DMS 273 treated with DMSO at 0.1 percent for 48 hours (cell line): Measurements from ENCODE around the gene BMP7.

Experiments
- DNase-seq: peaks from one replicate; lab custom pipeline; 2025; lab: John Stamatoyannopoulos, UW

Gene BMP7

DNA sequence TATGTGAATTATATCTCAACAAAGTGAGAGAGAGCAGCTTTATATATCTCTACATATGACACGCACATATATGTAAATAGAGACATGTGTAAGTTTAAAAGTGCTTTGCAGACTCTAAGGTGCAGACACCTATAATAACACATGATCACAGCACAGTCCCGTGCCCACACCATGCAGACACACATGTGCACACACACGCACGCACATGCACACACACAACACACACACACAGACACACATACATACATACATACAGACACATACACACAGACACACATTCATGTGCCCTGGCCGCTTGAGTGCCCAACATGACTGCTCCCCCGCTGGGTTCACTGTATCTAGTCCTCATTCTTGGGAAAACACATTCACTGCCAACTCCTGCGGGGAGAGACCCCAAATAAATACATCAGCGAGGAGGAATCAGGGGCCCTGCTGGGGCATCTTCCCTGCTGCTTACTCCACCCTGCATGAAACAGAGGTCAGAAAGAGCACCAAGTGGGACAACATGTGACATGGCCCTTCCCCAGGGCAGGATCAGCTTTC is 121.3 kb downstream of the BMP7 start:
- no peak for DNase-seq

DNA sequence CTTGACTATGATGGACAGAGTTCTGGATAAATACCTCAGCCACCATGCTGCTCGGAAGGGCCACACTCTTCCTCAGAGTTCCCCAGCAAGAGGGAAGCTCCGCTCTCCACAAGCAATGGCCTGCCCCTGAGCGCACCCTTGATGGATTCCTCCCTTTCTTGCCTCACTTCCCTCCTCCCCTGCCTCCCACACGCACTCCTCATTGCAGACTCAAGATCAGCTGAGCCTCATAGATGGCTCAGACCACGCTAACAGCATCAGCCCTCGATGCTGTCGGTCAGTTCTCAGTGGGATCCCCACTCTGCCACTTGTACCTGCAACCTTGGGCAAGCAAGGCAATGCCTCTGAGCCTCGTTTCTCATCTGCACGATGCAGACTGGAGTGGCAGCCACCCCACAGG is 123.3 kb downstream of the BMP7 start:
- no peak for DNase-seq

DNA sequence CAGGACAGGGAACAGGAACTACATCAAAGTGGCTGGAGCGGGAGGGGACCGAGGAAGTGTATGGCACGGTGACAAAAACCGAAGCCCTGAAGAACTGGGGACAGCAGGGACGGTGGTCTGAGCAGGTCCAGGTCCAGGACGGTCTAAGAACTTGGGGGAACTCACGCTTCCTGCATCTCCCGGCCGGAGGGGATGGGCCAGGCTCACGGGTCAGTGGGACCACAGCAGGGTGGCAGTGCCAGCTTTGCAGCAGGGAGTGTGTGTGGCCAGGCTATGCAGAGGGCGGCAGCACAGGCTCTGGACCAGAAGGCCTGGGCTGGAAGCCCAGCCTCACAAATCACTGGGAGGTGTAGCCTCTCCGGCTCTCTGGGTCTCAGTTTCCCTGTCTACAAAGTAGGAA is 123.8 kb downstream of the BMP7 start:
- no peak for DNase-seq

DNA sequence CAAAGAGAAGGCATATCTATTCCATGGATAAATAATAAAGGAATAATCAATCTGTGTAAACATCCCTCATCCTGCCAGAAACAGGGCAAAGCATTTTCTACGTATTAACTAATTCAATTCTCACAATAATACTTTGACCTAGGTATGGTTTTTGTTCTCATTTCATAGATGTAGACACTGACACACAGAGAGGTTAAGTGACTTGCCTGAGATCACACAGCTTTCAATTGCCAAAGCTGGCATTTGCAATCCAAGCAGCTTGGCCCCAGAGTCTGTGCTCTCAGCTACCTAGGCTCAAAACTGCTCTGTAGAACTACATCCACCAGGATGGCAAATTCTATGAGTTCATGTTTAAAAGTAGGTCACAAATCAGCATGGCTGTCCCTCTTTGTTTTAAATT is 124.9 kb downstream of the BMP7 start:
- DNase-seq = no peak

DNA sequence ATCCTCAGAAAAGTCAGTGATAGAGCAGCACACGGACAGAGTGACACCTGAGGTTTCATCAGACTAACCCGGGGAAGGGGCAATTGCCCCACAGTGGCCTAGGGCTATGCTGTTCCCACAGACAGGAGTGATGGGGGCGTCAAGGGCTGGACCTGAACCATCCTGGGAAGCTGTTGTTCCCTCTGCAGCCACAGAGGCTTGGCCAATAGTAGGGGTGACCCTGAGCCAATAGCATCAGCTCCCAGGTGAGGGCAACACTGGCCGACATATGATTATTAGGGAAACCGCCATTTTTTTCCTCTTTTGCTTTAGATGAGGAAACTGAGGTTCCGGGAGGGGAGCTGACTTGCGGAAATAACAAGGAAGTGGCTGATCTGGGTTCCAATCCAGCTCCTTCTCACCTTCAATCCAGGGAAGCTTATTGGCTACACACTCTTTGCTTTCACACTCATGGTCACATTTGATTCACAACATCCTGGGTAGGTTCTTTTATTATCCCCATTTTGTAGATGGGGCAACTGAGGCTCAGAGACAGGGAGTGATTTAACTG is 126.0 kb downstream of the BMP7 start:
- no peak for DNase-seq

DNA sequence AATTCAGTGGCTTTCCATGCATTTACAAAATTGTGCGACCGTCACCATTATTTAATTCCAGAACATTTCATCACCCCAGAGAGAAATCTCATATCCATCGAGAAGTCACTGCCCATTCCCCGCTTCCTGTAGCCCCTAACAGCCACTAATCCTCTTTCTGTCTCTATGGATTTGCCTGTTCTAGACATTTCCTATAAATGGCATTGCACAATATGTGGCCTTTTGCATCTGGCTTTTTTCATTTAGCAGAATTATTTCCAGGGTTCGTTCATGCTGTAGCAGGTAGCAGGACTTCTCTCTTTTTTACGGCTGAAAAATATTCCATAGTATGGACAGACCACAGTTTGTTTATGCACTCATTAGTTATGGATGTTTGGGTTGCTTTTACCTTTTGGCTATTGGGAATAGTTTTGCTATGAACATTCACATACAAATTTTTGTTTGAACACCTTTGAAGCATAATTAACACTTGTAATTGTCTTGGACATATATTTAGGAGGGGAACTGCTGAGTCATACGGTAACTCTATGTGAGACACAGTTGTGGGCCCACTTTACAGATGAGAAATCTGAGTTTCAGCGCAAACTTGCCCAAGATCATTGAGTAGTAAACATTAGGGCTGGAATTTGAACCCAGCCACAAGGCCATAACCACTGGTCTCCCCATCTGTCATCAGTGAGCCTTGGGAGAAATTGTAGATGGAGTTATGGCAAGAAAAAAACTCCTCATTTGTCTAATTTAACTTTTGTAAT is 126.9 kb downstream of the BMP7 start:
- DNase-seq = no peak

DNA sequence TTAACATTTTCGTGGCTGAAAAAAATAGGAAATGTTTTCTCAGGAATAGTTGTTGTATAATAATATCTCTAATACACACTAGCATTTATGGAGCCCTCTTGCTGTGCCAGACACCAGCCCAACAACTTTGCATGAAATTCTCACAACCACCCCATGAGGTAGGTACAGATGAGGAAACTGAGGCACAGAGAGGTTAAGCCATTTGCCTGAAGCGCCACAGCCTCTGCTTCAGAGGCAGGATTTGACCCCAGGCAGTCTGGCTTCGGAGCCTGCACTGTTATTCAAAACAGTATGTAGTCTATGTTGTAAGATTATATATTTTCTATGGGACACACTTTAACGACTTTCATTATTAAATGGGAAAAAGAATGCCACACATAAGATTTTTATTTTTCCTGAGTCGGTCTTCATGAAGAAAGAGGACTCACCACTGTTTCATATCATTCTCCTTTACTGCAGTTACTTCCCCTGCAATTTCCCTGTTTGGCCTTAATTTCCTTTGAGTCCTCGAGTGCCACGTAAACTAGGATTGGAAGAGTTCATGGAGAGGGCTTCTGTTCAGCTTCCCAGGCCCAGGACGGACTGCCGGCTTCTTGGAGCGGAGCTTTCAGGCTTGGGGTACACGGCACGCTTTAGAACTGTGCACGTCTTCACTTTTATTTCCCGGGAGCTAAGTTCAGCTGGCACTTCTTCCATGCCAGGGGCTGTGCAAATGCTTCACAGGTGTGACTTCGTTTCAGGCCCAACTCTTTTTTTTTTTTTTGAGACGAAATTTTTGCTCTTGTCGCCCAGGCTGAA is 128.0 kb downstream of the BMP7 start:
- DNase-seq = no peak

DNA sequence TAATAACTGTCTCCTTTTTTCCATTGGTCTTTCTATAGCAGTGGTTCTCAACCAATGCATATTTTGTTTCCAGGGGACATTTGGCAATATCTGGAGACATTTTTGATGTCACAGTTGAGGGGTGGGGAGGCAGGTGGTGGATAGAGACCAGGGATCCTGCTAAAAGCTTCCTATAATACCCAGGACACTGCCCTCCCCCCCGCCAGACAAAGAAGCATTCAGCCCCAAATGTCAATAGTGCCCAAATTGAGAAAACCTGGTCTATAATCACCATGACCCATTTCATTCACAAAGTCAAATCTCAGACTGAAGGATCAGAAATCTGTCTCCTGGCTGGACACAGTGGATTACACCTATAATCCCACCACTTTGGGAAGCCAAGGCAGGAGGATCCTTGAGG is 128.8 kb downstream of the BMP7 start:
- DNase-seq = no peak

DNA sequence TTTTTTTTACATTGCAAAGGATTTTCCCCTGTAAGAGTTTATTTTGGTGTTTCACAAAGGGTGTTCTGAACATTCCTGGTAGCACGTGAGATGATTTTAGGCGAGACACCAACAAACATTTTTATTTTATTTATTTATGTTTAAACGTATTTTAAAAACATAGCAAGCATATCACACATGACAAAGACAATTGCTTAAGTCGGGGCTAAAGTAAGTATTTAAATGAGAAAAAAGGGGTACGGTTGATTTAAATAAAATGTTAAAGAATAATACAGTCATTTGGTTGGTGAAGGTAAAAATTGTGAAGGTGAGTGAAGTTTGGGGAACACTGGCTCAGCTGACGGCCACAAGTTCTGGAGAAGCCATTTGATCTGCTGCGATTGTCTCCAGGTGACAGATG is 129.7 kb downstream of the BMP7 start:
- DNase-seq = no peak

DNA sequence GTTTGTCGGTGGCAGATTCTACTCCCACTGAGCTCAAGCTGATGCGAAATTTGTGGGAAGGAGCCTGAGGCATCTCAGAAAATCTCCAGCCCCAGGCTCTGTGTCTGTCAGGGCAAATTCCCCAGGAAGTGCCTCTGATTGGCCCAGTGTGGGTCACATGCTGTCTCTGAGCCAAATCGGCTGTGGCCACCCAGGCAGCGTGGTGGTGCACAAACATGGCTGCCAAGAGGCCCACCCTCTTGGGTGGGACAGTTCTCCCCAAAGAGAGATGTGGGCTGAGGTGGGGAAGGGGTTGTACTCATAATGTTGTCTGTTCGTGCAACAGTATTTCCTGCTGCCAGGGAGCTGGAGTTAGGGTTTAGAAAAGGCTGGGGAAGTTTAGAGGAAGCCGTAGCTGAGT is 130.6 kb downstream of the BMP7 start:
- DNase-seq = no peak

DNA sequence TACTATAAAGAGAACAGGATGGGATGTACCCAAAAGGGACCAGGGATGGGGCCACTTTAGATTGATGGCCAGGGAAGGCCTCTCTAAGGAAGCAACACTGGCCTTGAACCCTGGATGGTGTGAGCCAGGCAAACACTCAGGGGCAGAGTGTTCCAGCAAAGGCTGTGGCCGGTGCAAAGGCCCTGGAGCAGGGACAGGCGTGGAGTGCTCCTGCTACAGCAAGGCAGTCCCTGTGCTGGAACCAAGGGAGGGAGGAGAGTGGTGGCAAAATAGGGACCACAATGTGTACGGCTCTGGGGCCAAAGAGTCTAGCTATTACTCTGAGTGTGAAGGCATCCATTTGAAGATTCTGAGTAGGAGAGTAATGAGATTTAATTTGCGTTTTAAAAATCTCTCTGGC is 131.6 kb downstream of the BMP7 start:
- no peak for DNase-seq

DNA sequence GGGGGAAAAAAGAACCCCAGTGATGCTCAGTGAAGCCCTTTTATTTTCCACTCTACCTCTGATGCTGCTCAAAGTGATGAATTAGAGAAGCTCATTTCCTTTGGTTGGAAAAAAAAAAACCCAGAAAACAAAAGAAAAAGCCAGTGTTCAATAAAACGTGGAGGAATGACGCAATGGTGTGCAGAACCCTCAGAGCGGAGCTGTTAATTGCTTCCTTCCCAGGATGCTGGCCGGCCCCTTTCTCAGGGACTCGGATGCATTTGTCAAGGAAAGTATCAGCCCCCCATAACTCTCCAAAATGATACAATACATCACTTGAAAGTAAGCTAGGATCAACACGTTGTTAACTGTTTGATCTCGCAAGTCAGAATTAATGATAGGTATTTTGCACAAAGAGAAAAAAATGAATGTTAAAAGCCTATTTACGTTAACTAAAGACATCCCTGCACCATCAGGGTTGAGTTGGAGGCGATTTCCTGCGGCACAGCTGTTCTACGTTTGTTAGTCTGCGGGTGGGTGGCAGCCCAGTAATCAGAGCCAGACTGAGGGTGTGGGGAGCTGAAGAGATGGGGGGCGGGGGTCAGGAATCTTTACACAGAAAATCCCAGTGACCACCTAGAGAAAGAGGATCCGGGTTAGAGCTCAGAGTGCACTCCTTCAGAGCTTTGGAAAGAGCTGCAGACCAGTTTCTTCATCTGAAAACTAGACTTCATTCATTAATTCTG is 132.4 kb downstream of the BMP7 start:
- no peak for DNase-seq

DNA sequence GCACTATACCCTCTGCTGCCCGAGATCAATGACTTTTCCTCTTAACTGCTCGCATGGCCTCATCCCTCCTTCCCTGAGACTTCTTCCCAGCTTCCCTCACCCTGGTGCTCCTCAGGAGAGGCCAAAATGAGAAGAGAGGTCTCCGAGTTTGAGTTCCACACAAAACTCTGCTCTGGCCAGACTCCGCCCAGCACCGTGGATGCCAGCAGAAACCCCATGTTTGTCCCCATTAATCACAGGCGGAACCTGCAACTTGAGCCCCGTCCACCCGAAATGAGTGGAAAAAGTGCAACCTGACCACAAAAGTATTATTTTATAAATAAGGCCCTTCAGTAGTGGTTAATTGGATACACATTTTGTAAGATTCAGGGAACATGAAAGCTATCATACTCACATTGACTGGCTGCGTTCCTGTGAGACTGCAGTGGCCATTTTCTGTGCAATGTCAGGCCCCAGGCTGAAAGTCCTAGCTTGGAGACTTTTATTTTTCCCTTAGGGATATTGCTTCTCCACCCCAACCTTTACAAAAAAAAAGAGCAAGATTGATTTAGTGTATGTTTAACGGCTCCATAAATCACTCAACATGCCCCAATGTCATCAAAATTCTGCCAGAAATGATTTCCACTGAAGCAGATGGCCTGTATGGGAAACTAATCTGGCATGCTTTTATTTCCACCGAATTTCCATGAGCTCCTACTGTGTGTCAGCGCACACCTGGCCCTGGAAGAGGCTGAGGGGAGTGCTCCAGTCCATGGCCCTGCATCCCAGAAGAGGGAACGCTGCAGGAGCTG is 134.6 kb downstream of the BMP7 start:
- no peak for DNase-seq

DNA sequence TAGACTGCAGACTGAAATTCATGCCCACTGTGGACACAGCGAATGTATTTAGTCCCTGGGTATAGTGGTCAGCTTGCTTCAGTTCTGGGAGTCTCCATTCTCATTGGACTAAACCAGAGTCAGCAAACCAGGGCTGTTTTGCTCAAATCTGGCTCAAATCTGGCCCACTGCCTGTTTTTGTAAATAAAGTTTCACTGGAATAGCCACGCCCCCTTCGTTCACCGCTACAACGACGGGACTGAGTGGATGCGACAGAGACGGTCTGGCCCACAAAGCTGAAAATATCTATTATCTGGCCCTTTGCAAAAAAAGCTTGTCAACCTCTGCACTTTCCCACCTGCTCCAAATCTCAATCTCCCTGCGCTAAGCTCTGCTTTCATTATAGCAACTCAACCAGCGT is 135.4 kb downstream of the BMP7 start:
- no peak for DNase-seq

DNA sequence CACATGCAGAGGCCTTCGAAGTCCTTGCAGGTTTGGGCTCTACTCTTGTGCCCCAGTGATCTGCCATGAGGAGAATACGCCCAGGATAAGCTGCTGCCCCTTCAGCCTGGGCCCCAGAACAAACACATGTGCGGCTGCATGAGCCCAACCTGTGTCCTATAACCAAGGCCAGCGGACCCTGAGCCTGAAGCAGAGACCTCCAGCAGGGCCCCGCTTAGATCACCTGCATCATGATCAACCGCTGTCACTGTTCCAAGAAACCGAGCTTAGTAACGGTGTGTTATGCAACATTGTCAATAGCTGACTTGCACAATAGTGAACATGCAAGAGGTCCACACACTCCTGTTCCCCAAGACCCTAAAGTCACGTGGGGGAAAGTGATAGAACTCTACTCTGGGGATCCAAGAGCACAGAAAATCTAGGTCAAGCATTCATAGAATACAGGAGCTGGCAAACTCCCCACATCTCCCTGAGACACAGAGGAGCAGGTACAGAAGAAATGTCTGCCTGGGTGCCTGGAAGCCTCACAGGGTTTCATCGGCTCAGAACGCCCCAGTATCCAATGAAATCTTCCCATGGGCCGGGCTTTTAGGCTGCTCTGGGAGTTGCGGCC is 136.2 kb downstream of the BMP7 start:
- DNase-seq = no peak

DNA sequence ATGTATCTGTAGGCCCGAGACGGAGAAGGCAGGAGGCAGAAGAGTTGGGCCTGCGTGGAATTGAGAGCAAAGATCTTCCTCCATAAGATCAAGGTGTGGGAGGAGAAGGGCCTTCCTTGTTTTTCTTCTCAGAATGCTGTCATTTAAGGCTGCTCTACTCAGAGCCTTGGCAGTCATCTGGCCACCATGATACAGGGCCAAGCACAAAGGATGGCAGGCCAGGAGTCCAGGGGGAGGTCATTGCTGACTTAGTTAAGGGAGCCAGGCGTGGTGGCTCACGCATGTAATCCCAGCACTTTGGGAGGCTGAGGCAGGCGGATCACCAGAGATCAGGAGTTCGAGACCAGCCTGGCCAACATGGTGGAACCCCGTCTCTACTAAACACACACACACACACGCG is 137.1 kb downstream of the BMP7 start:
- DNase-seq = no peak

DNA sequence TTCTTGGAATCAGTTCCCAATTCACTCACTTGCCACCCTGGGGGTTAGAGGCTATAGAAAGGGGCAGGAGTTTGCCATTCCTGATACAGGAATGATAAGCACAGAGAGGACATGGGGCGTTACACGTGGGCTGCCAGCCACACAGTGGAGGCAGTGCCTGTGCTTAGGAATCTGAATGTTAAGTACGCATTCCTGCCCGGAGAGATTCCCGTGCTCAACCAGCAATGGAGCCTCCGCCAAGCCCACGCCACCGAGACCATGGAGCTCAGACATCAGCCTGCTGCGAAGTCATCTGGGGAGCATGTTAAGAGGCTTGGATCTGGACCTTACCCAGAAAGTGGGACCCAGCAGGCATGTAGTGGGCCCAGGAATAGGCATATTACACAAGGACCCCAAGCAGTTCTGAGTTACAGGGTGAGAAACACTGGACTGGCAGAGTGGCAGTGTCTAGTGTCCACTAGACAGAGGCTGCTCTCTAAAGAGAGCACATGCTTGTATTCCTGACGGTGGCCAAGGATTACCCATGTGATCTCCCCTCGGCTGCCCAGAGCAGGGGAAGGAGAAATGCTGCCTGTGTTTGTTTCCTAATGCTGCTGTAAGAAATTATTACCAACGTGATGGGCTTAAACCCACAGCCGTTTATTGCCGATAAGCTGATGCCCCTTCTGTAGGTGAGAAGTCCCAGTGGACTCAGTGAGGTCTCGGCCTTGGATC is 138.2 kb downstream of the BMP7 start:
- no peak for DNase-seq

DNA sequence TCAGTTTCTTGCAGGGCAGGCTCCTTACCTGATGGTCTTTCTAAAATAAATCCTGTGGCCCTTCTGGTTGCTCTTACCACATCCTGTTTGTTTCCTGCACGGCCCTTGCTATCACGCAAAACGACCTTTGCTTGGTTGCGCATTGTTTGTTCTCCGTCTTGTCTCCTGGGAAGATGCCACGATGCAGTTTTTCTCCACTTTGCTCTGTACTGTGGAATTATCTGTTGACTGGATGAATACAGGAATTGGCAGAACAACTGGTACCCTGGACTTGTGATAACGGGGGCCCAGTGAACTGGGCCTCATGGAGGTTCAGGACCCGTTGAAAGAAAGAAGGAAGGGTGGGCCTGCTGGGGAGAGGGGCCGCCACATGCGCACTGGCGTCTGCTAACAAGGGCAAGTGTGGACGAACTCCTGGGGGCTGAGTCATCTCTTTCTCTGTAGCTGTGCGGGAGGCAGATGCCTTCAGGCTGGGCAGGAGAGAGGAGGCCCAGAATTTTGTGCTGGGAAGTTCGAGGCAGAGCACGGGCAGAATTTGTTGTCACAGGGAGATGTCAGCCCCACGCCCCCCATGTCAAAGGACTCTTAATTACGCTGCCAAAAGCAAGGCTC is 139.9 kb downstream of the BMP7 start:
- no peak for DNase-seq

DNA sequence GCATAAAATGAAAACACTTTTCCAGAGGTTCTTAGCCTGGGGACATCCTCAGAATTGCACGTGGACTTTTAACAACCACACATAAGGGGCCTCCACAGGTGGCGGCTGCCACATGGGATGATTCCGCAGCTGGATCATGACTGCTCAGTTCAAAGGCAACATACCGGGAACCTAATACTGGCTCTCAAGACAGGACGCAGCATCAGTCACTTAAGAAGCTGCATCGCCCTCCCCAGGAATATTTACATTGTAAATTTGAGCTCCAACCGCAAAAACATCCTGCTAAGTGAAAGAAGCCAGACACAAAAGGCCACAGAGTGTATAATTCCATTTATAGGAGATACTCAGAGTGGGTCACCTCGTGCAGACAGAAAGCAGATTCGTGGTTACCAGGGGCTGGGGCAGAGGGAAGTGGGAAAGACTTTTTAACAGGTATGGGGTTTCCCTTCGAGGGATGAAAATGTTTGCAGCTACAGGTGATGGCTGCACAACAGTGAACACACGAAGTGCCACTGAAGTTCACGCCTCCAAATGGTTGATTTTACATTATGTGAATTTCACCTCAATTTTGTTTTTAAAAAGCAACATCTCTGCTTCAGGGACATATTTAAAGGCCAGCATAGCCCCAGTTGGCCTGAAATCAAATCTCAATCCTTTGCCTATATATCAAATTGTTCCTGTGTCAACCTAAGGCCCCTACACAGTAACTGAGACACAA is 141.5 kb downstream of the BMP7 start:
- no peak for DNase-seq
